Liver (tissue), 9 donors: Measurements from ENCODE around the gene TMEM117. TPM values are rescaled to one million over a fixed set of nuclear protein-coding genes. Genes with fewer than 3 reads are reported as not detected.

ENCODE experiments used
- DNase-seq: peaks from one replicate; pipeline ENCODE4 v3.0.0-alpha.2; 2017; ENCODE audit warnings: low spot score
- H3K27ac ChIP-seq, 2 donors: one replicate each; pipeline ENCODE4 v1.7.0; 2013; ENCODE audit warnings: inconsistent platforms in 2 of 2, low read length in 2 of 2, control low read depth in 1 of 2, low read depth in 1 of 2, mild to moderate bottlenecking in 1 of 2
- H3K27me3 ChIP-seq, 4 donors: one replicate each; pipeline versions ENCODE4 v1.6.1 to v1.7.0; 2013; ENCODE audit warnings: low read length in 3 of 4, inconsistent platforms in 1 of 4, mild to moderate bottlenecking in 1 of 4, moderate library complexity in 1 of 4; ENCODE audit not compliant: control insufficient read depth in 4 of 4, insufficient read depth in 4 of 4
- H3K36me3 ChIP-seq, 4 donors: one replicate each; pipeline versions ENCODE4 v1.6.1 to v1.7.0; 2013; ENCODE audit warnings: low read length in 3 of 4, mild to moderate bottlenecking in 3 of 4, low read depth in 1 of 4, moderate library complexity in 1 of 4; ENCODE audit not compliant: control insufficient read depth in 4 of 4, insufficient read depth in 3 of 4
- H3K4me1 ChIP-seq, 4 donors: one replicate each; pipeline versions ENCODE4 v1.6.1 to v1.7.0; 2013; ENCODE audit warnings: low read length in 3 of 4, mild to moderate bottlenecking in 3 of 4, moderate library complexity in 1 of 4; ENCODE audit not compliant: control insufficient read depth in 4 of 4, insufficient read depth in 4 of 4
- H3K4me3 ChIP-seq, 3 donors: one replicate each; pipeline versions ENCODE4 v1.6.1 to v1.7.0; 2013; ENCODE audit warnings: low read length in 3 of 3, control low read depth in 1 of 3, low read depth in 1 of 3, mild to moderate bottlenecking in 1 of 3
- H3K9ac ChIP-seq, 2 donors: one replicate each; pipeline ENCODE4 v1.7.0; 2013; ENCODE audit warnings: low read length in 2 of 2, mild to moderate bottlenecking in 2 of 2, moderate library complexity in 2 of 2, control low read depth in 1 of 2, low read depth in 1 of 2
- H3K9me3 ChIP-seq, 4 donors: one replicate each; pipeline versions ENCODE4 v1.6.1 to v1.7.0; 2013; ENCODE audit warnings: low read length in 3 of 4; ENCODE audit not compliant: control insufficient read depth in 4 of 4
- EGR1 ChIP-seq, 2 donors: IDR thresholded peaks; 2 replicates each; pipeline ENCODE4 v1.6.1; 2016 to 2018; ENCODE audit warnings: antibody characterized with exemption in 2 of 2, low read depth in 2 of 2
- FOXA1 ChIP-seq: IDR thresholded peaks from 2 replicates; pipeline ENCODE4 v1.6.1; 2016; ENCODE audit warnings: antibody characterized with exemption
- FOXA2 ChIP-seq: IDR thresholded peaks from 2 replicates; pipeline ENCODE4 v1.6.1; 2016; ENCODE audit warnings: antibody characterized with exemption
- GABPA ChIP-seq, 2 donors: IDR thresholded peaks in 1 of 2; conservative IDR thresholded peaks in 1 of 2; 2 replicates each; pipeline ENCODE4 v1.6.1; 2016; ENCODE audit warnings: antibody characterized with exemption in 2 of 2, mild to moderate bottlenecking in 1 of 2, moderate library complexity in 1 of 2
- HNF4A ChIP-seq, 2 donors: conservative IDR thresholded peaks; 2 replicates each; pipeline ENCODE4 v1.6.1; 2016; ENCODE audit warnings: antibody characterized with exemption in 2 of 2, mild to moderate bottlenecking in 2 of 2
- HNF4G ChIP-seq: IDR thresholded peaks from 2 replicates; pipeline ENCODE4 v1.6.1; 2016; ENCODE audit warnings: antibody characterized with exemption
- JUND ChIP-seq, 2 donors: IDR thresholded peaks; 2 replicates each; pipeline ENCODE4 v1.6.1; 2016; ENCODE audit warnings: antibody characterized with exemption in 2 of 2
- MAX ChIP-seq: IDR thresholded peaks from 2 replicates; pipeline ENCODE4 v1.6.1; 2016; ENCODE audit warnings: antibody characterized with exemption
- RAD21 ChIP-seq, 2 donors: IDR thresholded peaks; 2 replicates each; pipeline ENCODE4 v1.6.1; 2016; ENCODE audit warnings: antibody characterized with exemption in 2 of 2, mild to moderate bottlenecking in 2 of 2
- RXRA ChIP-seq, 2 donors: IDR thresholded peaks; 2 replicates each; pipeline ENCODE4 v1.6.1; 2017 to 2018; ENCODE audit warnings: antibody characterized with exemption in 2 of 2, mild to moderate bottlenecking in 1 of 2
- SP1 ChIP-seq: IDR thresholded peaks from 2 replicates; pipeline ENCODE4 v1.6.1; 2018; ENCODE audit warnings: antibody characterized with exemption, mild to moderate bottlenecking
- TAF1 ChIP-seq: conservative IDR thresholded peaks from 2 replicates; pipeline ENCODE4 v1.6.1; 2016; ENCODE audit warnings: antibody characterized with exemption, mild to moderate bottlenecking
- YY1 ChIP-seq: IDR thresholded peaks from 2 replicates; pipeline ENCODE4 v1.6.1; 2016; ENCODE audit warnings: antibody characterized with exemption, mild to moderate bottlenecking
- WGBS: extraction: QIAGEN DNeasy Blood & Tissue Kit; methylation state at CpG from one replicate; pipeline ENCODE4 v1.1.7; 2013; 5-methylcytosine and 5-hydroxymethylcytosine counted together
- polyA plus RNA-seq, 2 donors: library from polyadenylated mRNA; stranded (reverse) in 1 of 2; unstranded in 1 of 2; fragments of 200-250 nt in 1 of 2; fragments of >200 nt in 1 of 2; fragmentation: Nextera tagmentation in 1 of 2; extraction: Ambion mirVana in 1 of 2; gene quantifications; one replicate each; pipeline versions ENCODE4 v1.2.1 to v1.2.3, GENCODE V29; 2013 to 2015
- total RNA-seq, 2 donors: library from RNA; depleted of rRNA; stranded (reverse); fragments of >200 nt; gene quantifications; one replicate each; pipeline ENCODE4 v1.2.3, GENCODE V29; 2014
- TF ChIP-seq, protein P1 (sequence below): IDR thresholded peaks from 2 replicates; pipeline ENCODE4 v1.6.1; 2016; ENCODE audit warnings: antibody characterized with exemption
- TF ChIP-seq, protein P2 (sequence below): IDR thresholded peaks from 2 replicates; pipeline ENCODE4 v1.6.1; 2016; ENCODE audit warnings: antibody characterized with exemption
- TF ChIP-seq, protein P3 (sequence below): fragments of 150-350 bp; IDR thresholded peaks from 2 replicates; pipeline ENCODE4 v1.5.1; 2017; ENCODE audit warnings: improper control_type of control experiment, low read depth, low read length; ENCODE audit not compliant: missing input control
- TF ChIP-seq, protein P4 (sequence below): IDR thresholded peaks from 2 replicates; pipeline ENCODE4 v1.6.1; 2016; ENCODE audit warnings: antibody characterized with exemption, mild to moderate bottlenecking
- donor health status: healthy.
- donor health status: healthy.
- donor health status: healthy.
- donor health status: healthy.
- donor health status: healthy.

The TMEM117 gene
- total and polyA plus RNA-seq, 4 donors = 2.0 to 5.9 (median 3.9) TPM

DNA sequence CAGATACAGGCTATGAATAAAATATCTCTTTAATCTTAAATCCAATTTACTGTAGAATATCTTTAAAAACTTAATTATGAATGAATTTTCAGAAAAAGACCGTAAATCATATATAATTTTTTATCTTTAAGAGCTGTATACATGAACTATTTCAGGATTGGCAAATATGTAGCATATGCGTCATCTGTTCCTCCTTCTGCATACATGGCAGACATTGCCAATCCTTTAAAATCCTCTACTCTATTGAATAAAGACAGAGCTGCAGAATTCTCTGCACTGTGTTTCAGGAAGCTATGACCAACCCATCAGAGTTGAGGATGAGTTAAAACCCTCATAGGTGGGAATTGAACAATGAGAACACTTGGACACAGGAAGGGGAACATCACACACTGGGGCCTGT lies 279.0 kb downstream of the TMEM117 start:
- no peak for DNase-seq
- H3K4me3 ChIP-seq = no peak overlapping the region
- H3K4me1 ChIP-seq = no peaks in the 10 kb centered on the region
- no peak overlapping the region for H3K9ac ChIP-seq
- no peaks in the 10 kb centered on the region for H3K27me3 ChIP-seq
- no peaks in the 10 kb centered on the region for H3K36me3 ChIP-seq
- H3K9me3 ChIP-seq = no peaks in the 10 kb centered on the region
- TF ChIP-seq, protein P1, sequence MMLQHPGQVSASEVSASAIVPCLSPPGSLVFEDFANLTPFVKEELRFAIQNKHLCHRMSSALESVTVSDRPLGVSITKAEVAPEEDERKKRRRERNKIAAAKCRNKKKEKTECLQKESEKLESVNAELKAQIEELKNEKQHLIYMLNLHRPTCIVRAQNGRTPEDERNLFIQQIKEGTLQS = no peak
- TF ChIP-seq GABPA (IDR thresholded peaks at IDR 0.05 in 1 of 2, conservative IDR thresholded peaks at IDR 0.05 in 1 of 2) = no peak
- TF ChIP-seq, protein P2, sequence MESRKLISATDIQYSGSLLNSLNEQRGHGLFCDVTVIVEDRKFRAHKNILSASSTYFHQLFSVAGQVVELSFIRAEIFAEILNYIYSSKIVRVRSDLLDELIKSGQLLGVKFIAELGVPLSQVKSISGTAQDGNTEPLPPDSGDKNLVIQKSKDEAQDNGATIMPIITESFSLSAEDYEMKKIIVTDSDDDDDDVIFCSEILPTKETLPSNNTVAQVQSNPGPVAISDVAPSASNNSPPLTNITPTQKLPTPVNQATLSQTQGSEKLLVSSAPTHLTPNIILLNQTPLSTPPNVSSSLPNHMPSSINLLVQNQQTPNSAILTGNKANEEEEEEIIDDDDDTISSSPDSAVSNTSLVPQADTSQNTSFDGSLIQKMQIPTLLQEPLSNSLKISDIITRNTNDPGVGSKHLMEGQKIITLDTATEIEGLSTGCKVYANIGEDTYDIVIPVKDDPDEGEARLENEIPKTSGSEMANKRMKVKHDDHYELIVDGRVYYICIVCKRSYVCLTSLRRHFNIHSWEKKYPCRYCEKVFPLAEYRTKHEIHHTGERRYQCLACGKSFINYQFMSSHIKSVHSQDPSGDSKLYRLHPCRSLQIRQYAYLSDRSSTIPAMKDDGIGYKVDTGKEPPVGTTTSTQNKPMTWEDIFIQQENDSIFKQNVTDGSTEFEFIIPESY = no peak
- TF ChIP-seq, protein P3, sequence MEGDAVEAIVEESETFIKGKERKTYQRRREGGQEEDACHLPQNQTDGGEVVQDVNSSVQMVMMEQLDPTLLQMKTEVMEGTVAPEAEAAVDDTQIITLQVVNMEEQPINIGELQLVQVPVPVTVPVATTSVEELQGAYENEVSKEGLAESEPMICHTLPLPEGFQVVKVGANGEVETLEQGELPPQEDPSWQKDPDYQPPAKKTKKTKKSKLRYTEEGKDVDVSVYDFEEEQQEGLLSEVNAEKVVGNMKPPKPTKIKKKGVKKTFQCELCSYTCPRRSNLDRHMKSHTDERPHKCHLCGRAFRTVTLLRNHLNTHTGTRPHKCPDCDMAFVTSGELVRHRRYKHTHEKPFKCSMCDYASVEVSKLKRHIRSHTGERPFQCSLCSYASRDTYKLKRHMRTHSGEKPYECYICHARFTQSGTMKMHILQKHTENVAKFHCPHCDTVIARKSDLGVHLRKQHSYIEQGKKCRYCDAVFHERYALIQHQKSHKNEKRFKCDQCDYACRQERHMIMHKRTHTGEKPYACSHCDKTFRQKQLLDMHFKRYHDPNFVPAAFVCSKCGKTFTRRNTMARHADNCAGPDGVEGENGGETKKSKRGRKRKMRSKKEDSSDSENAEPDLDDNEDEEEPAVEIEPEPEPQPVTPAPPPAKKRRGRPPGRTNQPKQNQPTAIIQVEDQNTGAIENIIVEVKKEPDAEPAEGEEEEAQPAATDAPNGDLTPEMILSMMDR = no peak
- TF ChIP-seq YY1 = no peak
- TF ChIP-seq HNF4A (conservative IDR thresholded peaks at IDR 0.05) = no peak
- TF ChIP-seq, protein P4, sequence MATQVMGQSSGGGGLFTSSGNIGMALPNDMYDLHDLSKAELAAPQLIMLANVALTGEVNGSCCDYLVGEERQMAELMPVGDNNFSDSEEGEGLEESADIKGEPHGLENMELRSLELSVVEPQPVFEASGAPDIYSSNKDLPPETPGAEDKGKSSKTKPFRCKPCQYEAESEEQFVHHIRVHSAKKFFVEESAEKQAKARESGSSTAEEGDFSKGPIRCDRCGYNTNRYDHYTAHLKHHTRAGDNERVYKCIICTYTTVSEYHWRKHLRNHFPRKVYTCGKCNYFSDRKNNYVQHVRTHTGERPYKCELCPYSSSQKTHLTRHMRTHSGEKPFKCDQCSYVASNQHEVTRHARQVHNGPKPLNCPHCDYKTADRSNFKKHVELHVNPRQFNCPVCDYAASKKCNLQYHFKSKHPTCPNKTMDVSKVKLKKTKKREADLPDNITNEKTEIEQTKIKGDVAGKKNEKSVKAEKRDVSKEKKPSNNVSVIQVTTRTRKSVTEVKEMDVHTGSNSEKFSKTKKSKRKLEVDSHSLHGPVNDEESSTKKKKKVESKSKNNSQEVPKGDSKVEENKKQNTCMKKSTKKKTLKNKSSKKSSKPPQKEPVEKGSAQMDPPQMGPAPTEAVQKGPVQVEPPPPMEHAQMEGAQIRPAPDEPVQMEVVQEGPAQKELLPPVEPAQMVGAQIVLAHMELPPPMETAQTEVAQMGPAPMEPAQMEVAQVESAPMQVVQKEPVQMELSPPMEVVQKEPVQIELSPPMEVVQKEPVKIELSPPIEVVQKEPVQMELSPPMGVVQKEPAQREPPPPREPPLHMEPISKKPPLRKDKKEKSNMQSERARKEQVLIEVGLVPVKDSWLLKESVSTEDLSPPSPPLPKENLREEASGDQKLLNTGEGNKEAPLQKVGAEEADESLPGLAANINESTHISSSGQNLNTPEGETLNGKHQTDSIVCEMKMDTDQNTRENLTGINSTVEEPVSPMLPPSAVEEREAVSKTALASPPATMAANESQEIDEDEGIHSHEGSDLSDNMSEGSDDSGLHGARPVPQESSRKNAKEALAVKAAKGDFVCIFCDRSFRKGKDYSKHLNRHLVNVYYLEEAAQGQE = no peak
- no peak for TF ChIP-seq TAF1
- no peak for TF ChIP-seq FOXA2
- TF ChIP-seq RAD21 (IDR thresholded peaks at IDR 0.05) = no peak
- no peak for TF ChIP-seq SP1
- TF ChIP-seq HNF4G = no peak
- no peak for TF ChIP-seq JUND (IDR thresholded peaks at IDR 0.05)
- TF ChIP-seq EGR1 (IDR thresholded peaks at IDR 0.05; ENCODE audit: low read depth in 2 of 2) = no peak
- no peak for TF ChIP-seq RXRA (IDR thresholded peaks at IDR 0.05)
- 97% methylated on average over 2 of the region's 2 CpGs for WGBS
- H3K27ac ChIP-seq = no peak overlapping the region

- no peak overlapping the region for H3K27ac ChIP-seq
- H3K4me3 ChIP-seq = no peak overlapping the region
- no peaks in the 10 kb centered on the region for H3K27me3 ChIP-seq
- no peaks in the 10 kb centered on the region for H3K36me3 ChIP-seq
- DNase-seq = no peak
- no peaks in the 10 kb centered on the region for H3K9me3 ChIP-seq
- no peaks in the 10 kb centered on the region for H3K4me1 ChIP-seq
- no peak overlapping the region for H3K9ac ChIP-seq
- 87% methylated on average over 1 of the region's 1 CpG for WGBS
- TF ChIP-seq HNF4A (conservative IDR thresholded peaks at IDR 0.05) (no peak), FOXA1 (no peak), HNF4G (no peak), MAX (no peak), FOXA2 (no peak), GABPA (IDR thresholded peaks at IDR 0.05 in 1 of 2, conservative IDR thresholded peaks at IDR 0.05 in 1 of 2) (no peak)
- TF ChIP-seq, protein P1 = no peak
These were observed 281.5 kb downstream of the TMEM117 start for GRCh38 chr12:44117337-44117736.
